Measurements from ENCODE around the gene TNXB.
"Not testable (repeated sequence)": the region's sequence is repeated elsewhere in the genome, so short reads cannot be mapped to it uniquely, and the experiment has no call there.

Gene TNXB

GRCh38 chr6:32056254-32056653 is 52.9 kb downstream of the TNXB start:
- no peak for DNase-seq (ENCODE audit: low read depth)

GRCh38 chr6:32055756-32056155 is 53.4 kb downstream of the TNXB start:
- DNase-seq (ENCODE audit: low read depth): not testable (repeated sequence)

- not testable (repeated sequence) for DNase-seq (ENCODE audit: low read depth)
Observed at GRCh38 chr6:32053314-32053713, 55.8 kb downstream of the TNXB start.

GRCh38 chr6:32052626-32053025 is 56.5 kb downstream of the TNXB start:
- not testable (repeated sequence) for DNase-seq (ENCODE audit: low read depth)

- DNase-seq (ENCODE audit: low read depth): no peak
Observed at GRCh38 chr6:32050562-32050961, 58.6 kb downstream of the TNXB start.

- DNase-seq (ENCODE audit: low read depth): not testable (repeated sequence)
Observed at GRCh38 chr6:32049736-32050135, 59.4 kb downstream of the TNXB start.

GRCh38 chr6:32049149-32049548 is 60.0 kb downstream of the TNXB start:
- DNase-seq (ENCODE audit: low read depth): not testable (repeated sequence)

GRCh38 chr6:32047855-32048766 is 61.0 kb downstream of the TNXB start:
- peak; percentile 41 for DNase-seq (ENCODE audit: low read depth)

- DNase-seq (ENCODE audit: low read depth): no peak
Observed at GRCh38 chr6:32047539-32047854, 61.6 kb downstream of the TNXB start.

GRCh38 chr6:32047084-32047478 is 62.1 kb downstream of the TNXB start:
- DNase-seq (ENCODE audit: low read depth): no peak

- no peak for DNase-seq (ENCODE audit: low read depth)
Observed at GRCh38 chr6:32046450-32047083, 62.6 kb downstream of the TNXB start.

GRCh38 chr6:32045811-32046449 is 63.2 kb downstream of the TNXB start:
- DNase-seq (ENCODE audit: low read depth): no peak

GRCh38 chr6:32044916-32045315 is 64.2 kb downstream of the TNXB start:
- not testable (repeated sequence) for DNase-seq (ENCODE audit: low read depth)

- DNase-seq (ENCODE audit: low read depth): not testable (repeated sequence)
Observed at GRCh38 chr6:32043589-32044380, 65.4 kb downstream of the TNXB start.

- not testable (repeated sequence) for DNase-seq (ENCODE audit: low read depth)
Observed at GRCh38 chr6:32042276-32042675, 66.9 kb downstream of the TNXB start.

GRCh38 chr6:32041385-32041784 is 67.8 kb downstream of the TNXB start:
- DNase-seq (ENCODE audit: low read depth): not testable (repeated sequence)

- DNase-seq (ENCODE audit: low read depth): not testable (repeated sequence)
Observed at GRCh38 chr6:32041050-32041321, 68.2 kb downstream of the TNXB start.

GRCh38 chr6:32040299-32041049 is 68.7 kb downstream of the TNXB start:
- not testable (repeated sequence) for DNase-seq (ENCODE audit: low read depth)

- not testable (repeated sequence) for DNase-seq (ENCODE audit: low read depth)
Observed at GRCh38 chr6:32039321-32040274, 69.5 kb downstream of the TNXB start.

- not testable (repeated sequence) for DNase-seq (ENCODE audit: low read depth)
Observed at GRCh38 chr6:32038878-32039277, 70.3 kb downstream of the TNXB start.
